OCI-LY3 (cell line): Measurements from ENCODE around the gene GSG1L.

Source experiments
- H2AFZ ChIP-seq: fragments of 200-600, 300-600 bp; shearing (Covaris generic); 2 replicates; pipeline ENCODE4 v1.6.0; 2014; ENCODE audit warnings: antibody characterized with exemption, low read depth, low read length
- H3K27ac ChIP-seq: fragments of 200-600, 300-600 bp; sonication (generic); 2 replicates; pipeline ENCODE4 v1.5.1; 2014; ENCODE audit warnings: mild to moderate bottlenecking, low read length, moderate library complexity, mixed read lengths
- H3K27me3 ChIP-seq: fragments of 200-600, 300-600 bp; sonication (generic); 2 replicates; pipeline ENCODE4 v1.6.1; 2014; ENCODE audit warnings: low read depth, low read length, mixed read lengths
- H3K36me3 ChIP-seq: fragments of 200-600, 300-600 bp; sonication (generic); replicated peaks from 2 replicates; pipeline ENCODE3; 2014; ENCODE audit warnings: low read depth, low read length, mixed read lengths
- H3K4me1 ChIP-seq: fragments of 300-600, 200-600 bp; sonication (generic); 2 replicates; pipeline ENCODE4 v1.6.1; 2014; ENCODE audit warnings: low read length, mixed read lengths
- H3K4me2 ChIP-seq: fragments of 200-600, 300-600 bp; sonication (generic); 2 replicates; pipeline ENCODE4 v1.6.1; 2014; ENCODE audit warnings: low read length, mixed read lengths
- H3K4me3 ChIP-seq: fragments of 300-600, 200-600 bp; sonication (generic); 2 replicates; pipeline ENCODE4 v1.5.1; 2014; ENCODE audit warnings: antibody characterized with exemption, mild to moderate bottlenecking, low read length, moderate library complexity
- H3K79me2 ChIP-seq: fragments of 300-600, 200-600 bp; shearing (Covaris generic); 2 replicates; pipeline ENCODE4 v1.6.1; 2014; ENCODE audit warnings: mild to moderate bottlenecking, low read length, mixed read lengths
- H3K9ac ChIP-seq: fragments of 300-600, 200-600 bp; shearing (Covaris generic); 2 replicates; pipeline ENCODE4 v1.6.0; 2014; ENCODE audit warnings: mild to moderate bottlenecking, low read length, moderate library complexity
- H3K9me3 ChIP-seq: fragments of 200-600, 300-600 bp; shearing (Covaris generic); 2 replicates; pipeline ENCODE4 v1.6.1; 2014; ENCODE audit warnings: low read length, mixed read lengths; ENCODE audit not compliant: insufficient read depth
- H4K20me1 ChIP-seq: fragments of 200-600, 300-600 bp; sonication (generic); 2 replicates; pipeline ENCODE4 v1.6.1; 2016; ENCODE audit warnings: low read length, mixed read lengths; ENCODE audit not compliant: insufficient read depth
- CTCF ChIP-seq: fragments of 200-600, 300-600 bp; sonication (generic); IDR thresholded peaks from 2 replicates; pipeline ENCODE4 v1.5.1; 2014; ENCODE audit warnings: antibody characterized with exemption, low read length, low read depth
- EZH2phosphoT487 ChIP-seq: fragments of 200-600 bp; shearing (Covaris generic); IDR thresholded peaks from 2 replicates; pipeline ENCODE4 v1.6.1; 2018; ENCODE audit warnings: antibody characterized with exemption, mixed run types, low read depth

Gene GSG1L

GRCh38 chr16:28041615-28042014 is 21.9 kb downstream of the GSG1L start:
- no peaks in the 10 kb centered on the region for H3K9me3 ChIP-seq
- no peak overlapping the region for H3K9ac ChIP-seq
- no peak overlapping the region for H3K4me2 ChIP-seq
- no peak overlapping the region for H3K4me3 ChIP-seq
- H2AFZ ChIP-seq, result no peak overlapping the region
- H3K27me3 ChIP-seq, result peaks cover 3% of the 10 kb centered on the region; the same call in 1 of the 2 replicates
- no peaks in the 10 kb centered on the region for H3K36me3 ChIP-seq
- TF ChIP-seq CTCF (no peak), EZH2phosphoT487 (no peak)
- no peaks in the 10 kb centered on the region for H3K79me2 ChIP-seq
- no peaks in the 10 kb centered on the region for H4K20me1 ChIP-seq
- no peak overlapping the region for H3K27ac ChIP-seq
- H3K4me1 ChIP-seq, result no peaks in the 10 kb centered on the region

GRCh38 chr16:28040039-28040438 is 23.5 kb downstream of the GSG1L start:
- no peaks in the 10 kb centered on the region for H3K36me3 ChIP-seq
- TF ChIP-seq EZH2phosphoT487, result no peak
- no peak for TF ChIP-seq CTCF

GRCh38 chr16:28039493-28039892 is 24.0 kb downstream of the GSG1L start:
- no peaks in the 10 kb centered on the region for H3K36me3 ChIP-seq
- TF ChIP-seq EZH2phosphoT487, result no peak
- no peak for TF ChIP-seq CTCF
- no peak overlapping the region for H2AFZ ChIP-seq
- no peak overlapping the region for H3K27ac ChIP-seq
- H3K4me2 ChIP-seq, result no peak overlapping the region
- no peaks in the 10 kb centered on the region for H3K9me3 ChIP-seq
- no peak overlapping the region for H3K4me3 ChIP-seq
- H3K9ac ChIP-seq, result no peak overlapping the region
- no peaks in the 10 kb centered on the region for H4K20me1 ChIP-seq
- H3K27me3 ChIP-seq, result peaks cover 7% of the 10 kb centered on the region
- no peaks in the 10 kb centered on the region for H3K79me2 ChIP-seq
- H3K4me1 ChIP-seq, result no peaks in the 10 kb centered on the region

More at GRCh38 chr16:28040039-28040438, 23.5 kb downstream of the GSG1L start:
- Histone ChIP-seq H3K79me2 (no peaks in the 10 kb centered on the region), H3K4me3 (no peak overlapping the region), H4K20me1 (no peaks in the 10 kb centered on the region), H3K27me3 (peaks cover 7% of the 10 kb centered on the region), H3K4me1 (no peaks in the 10 kb centered on the region), H3K4me2 (no peak overlapping the region), H2AFZ (no peak overlapping the region), H3K9me3 (no peaks in the 10 kb centered on the region), H3K9ac (no peak overlapping the region), H3K27ac (no peak overlapping the region)

GRCh38 chr16:28038409-28038808 is 25.1 kb downstream of the GSG1L start:
- H3K4me1 ChIP-seq, result no peaks in the 10 kb centered on the region
- H3K4me3 ChIP-seq, result no peak overlapping the region
- H3K27me3 ChIP-seq, result peaks cover 7% of the 10 kb centered on the region
- no peaks in the 10 kb centered on the region for H3K79me2 ChIP-seq
- no peak overlapping the region for H2AFZ ChIP-seq
- TF ChIP-seq CTCF, result no peak
- no peak for TF ChIP-seq EZH2phosphoT487
- no peak overlapping the region for H3K4me2 ChIP-seq
- H3K27ac ChIP-seq, result no peak overlapping the region
- H3K9ac ChIP-seq, result no peak overlapping the region
- H4K20me1 ChIP-seq, result no peaks in the 10 kb centered on the region
- H3K9me3 ChIP-seq, result no peaks in the 10 kb centered on the region
- no peaks in the 10 kb centered on the region for H3K36me3 ChIP-seq
